HL-60 (cell line): Measurements from ENCODE around the gene ZNF726.
A peak's percentile ranks its signal among the peaks of the same experiment; 100 is the strongest.

ENCODE experiments used
- DNase-seq, 2 experiments: peaks; one replicate each; pipeline ENCODE4 v3.0.0-alpha.2; 2010 to 2020; ENCODE audit warnings: low read depth in 1 of 2, low spot score in 1 of 2
- H3K27ac ChIP-seq: fragments of 250-450 bp; sonication (Bioruptor Pico); replicated peaks from 2 replicates; pipeline ENCODE4 v1.5.1; 2020; ENCODE audit warnings: mild to moderate bottlenecking, moderate library complexity
- H3K27me3 ChIP-seq: fragments of 250-450 bp; sonication (Bioruptor Pico); 2 replicates; pipeline ENCODE4 v1.5.1; 2021; ENCODE audit warnings: mild to moderate bottlenecking, moderate library complexity; ENCODE audit not compliant: insufficient read depth, poor library complexity, severe bottlenecking
- H3K4me3 ChIP-seq: replicated peaks from 2 replicates; pipeline ENCODE4 v1.5.1; 2011; ENCODE audit warnings: mild to moderate bottlenecking, control low read depth, low read length; ENCODE audit not compliant: insufficient read depth
- CTCF ChIP-seq: IDR thresholded peaks from one replicate; pipeline ENCODE4 v1.5.1; 2011; ENCODE audit warnings: low read length, control low read depth, inconsistent platforms; ENCODE audit not compliant: insufficient read depth
- GABPA ChIP-seq: IDR thresholded peaks from 2 replicates; pipeline ENCODE4 v1.6.1; 2012; ENCODE audit warnings: low read depth
- POLR2AphosphoS5 ChIP-seq: IDR thresholded peaks from 2 replicates; pipeline ENCODE4 v1.6.1; 2012; ENCODE audit warnings: low read depth
- REST ChIP-seq: IDR thresholded peaks from 2 replicates; pipeline ENCODE4 v1.6.1; 2012; ENCODE audit warnings: low read depth; ENCODE audit not compliant: insufficient replicate concordance
- SPI1 ChIP-seq: IDR thresholded peaks from 2 replicates; pipeline ENCODE4 v1.6.1; 2012; ENCODE audit warnings: low read depth, mild to moderate bottlenecking, borderline replicate concordance
- long read RNA-seq: library from polyadenylated mRNA; unstranded; transcript quantifications from one replicate; pipeline ENCODE4 v2.0.0, GENCODE V29; 2020

Gene ZNF726
- long read RNA-seq = 0 reads

- TF ChIP-seq CTCF (no peak), REST (no peak), POLR2AphosphoS5 (no peak), SPI1 (no peak), GABPA (no peak)
- Histone ChIP-seq H3K4me3 (no peak within 1 kb of the TSS), H3K27me3 (no peaks in the 10 kb centered on the region), H3K27ac (no peak within 1 kb of the TSS; the same call in 1 of the 2 replicates)
- peak in 1 of 2 experiments; percentile 33 for DNase-seq
Observed at GRCh38 chr19:23914402-23915286, at the start of gene ZNF726. Gene ZNF726 (plus strand): TSS chr19:23914886. CDS start chr19:23914995, 109 bp downstream.

- no peak for DNase-seq
- no peak overlapping the region for H3K27ac ChIP-seq
- no peaks in the 10 kb centered on the region for H3K27me3 ChIP-seq
- no peak overlapping the region for H3K4me3 ChIP-seq
- TF ChIP-seq POLR2AphosphoS5 (no peak), CTCF (no peak), SPI1 (no peak), REST (no peak)
Observed at GRCh38 chr19:23867895-23868294, 46.8 kb upstream of the ZNF726 start.

GRCh38 chr19:23868630-23869029 is 46.1 kb upstream of the ZNF726 start:
- no peak for TF ChIP-seq CTCF
- TF ChIP-seq SPI1 = no peak
- no peak for TF ChIP-seq GABPA
- TF ChIP-seq REST = no peak
- TF ChIP-seq POLR2AphosphoS5 = no peak
- no peak for DNase-seq
- no peak overlapping the region for H3K27ac ChIP-seq
- no peak overlapping the region for H3K4me3 ChIP-seq
- H3K27me3 ChIP-seq = no peaks in the 10 kb centered on the region
